HG02970 (cell line): ENCODE measurements around the gene LSM4.
"Not testable (repeated sequence)": the region's sequence is repeated elsewhere in the genome, so short reads cannot be mapped to it uniquely, and the experiment has no call there.

ENCODE experiments used
- ATAC-seq: cut with Tn5 transposase; IDR thresholded peaks from one replicate; pipeline ENCODE4 v1.9.1; 2021; ENCODE audit warnings: mild to moderate bottlenecking, moderate library complexity, moderate number of reproducible peaks; ENCODE audit not compliant: unreplicated experiment, low FRiP score

LSM4 gene

DNA sequence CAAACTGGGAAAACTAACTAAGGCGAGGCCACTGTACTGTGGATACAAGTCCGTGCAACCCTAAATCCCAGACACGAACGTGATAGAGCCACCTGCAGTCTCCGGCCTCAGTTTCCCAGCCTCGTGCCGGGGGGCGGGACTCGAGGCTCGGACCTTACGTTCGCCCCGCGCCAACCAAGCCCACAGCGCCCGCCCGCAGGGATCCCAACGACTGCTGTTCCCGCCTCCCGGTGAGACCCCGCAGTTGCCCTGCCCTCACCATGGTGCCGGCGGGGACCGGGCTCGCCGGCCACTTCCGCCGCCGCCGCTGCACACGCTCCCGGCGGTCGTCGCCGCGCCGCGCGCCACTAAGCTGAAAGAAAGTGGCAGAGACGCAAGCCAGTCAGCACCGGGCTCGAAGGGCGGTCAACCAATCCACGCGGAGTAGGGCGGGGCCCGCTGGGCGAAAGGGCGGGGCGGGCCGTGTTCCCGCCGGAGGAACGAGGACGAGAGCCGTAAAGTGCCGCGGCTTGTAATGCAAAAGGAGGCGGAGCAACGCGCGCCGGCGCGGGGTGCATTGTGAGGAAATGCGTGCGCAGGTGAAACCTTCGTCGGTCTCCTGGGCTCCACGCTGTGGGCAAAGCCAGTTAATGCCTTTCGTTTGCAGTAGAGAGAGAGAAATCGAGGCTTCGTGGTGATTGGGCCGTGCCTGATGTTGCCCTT, at the start of gene LSM4:
Gene LSM4 (minus strand): TSS at position 318 of the 702 bp plus-strand sequence. CDS start 56 bp downstream, at position 262.
- peak; percentile 95 for ATAC-seq

DNA sequence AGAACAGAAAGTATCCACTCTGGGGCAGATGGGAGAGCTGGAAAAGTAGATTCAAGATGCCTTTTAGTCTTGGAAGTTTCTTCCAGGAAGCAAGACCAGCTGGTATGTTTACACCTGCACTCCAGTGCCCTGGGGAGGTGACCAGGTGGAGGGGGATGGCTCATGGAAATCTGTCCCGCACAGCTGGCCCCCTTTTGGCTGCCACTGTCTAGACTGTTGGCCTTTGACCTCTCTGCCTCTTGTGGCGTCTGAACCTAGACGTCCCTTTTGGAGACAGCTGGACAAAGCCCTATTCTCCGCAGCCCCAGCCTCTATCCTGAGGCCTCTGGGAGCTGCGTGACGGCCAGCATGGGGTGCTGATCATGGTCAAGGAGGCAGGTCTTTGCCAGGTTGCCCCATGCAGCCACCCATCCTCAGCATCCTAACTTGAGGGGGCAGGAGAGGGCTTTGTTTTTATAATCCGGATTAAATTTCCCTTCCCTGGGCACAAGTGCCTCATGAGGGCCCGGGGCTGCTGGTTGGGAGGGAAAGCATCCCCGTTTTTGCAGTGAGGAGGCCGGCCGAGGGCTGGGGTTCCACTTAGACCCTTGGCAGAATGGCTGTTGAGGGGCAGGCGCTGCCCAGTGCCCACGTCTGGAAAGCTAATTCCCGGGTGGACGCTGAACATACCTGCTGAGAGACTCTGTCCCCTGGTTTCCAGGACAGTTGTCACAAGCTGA, 45.8 kb upstream of the LSM4 start:
- ATAC-seq: no peak

DNA sequence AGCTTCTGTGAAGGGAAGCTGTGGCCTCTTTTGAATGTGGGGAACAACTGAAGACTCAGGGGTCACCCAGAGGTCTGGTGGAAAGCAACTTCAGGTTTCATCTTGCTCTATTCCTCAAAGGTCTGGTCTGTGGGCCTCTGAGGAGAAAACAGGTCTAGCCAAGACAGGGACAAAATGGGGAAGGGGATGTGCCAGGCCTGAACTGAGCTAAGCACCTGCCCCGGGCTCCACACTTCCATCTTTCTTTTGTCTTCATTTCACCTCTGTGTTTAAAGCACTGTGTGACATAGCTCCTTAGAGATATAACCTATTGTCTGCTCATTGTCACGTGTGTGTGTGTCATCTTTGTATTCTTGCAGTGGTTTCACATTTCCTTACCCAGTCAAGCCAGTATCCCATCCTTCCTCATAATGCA, 43.2 kb upstream of the LSM4 start:
- no peak for ATAC-seq

DNA sequence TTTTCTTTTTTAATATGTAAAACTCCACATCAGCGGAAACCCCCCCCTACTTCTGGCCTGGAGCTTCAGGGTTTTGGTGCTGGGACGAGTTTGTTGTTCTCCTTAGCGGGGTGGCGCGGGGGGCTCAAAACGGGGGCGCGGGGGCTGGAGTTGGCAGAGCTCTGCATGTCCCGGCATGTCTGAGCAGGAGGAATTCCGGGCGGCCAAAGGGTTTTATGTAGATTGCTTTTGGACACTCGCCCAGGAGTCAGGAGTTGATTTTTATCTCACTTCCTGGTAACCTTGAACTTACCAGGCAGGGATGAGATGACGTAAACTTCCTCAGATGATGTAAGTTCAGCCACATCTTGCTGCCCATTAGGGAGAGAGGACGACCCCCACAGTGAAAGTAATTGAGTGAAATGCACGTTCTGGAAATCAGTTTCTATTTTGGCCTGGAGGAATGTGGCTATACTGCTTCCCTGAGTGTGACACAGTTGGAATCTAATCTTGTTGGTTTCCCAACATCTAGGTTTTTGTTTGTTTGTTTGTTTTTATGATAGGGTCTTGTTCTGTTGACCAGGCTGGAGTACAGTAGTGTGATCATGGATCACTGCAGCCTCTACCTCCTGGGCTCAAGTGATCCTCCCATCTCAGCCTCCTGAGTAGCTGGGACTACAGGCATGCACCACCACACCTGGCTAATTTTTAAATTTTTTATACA, 42.1 kb upstream of the LSM4 start:
- ATAC-seq: no peak

- not testable (repeated sequence) for ATAC-seq
Measured at GRCh38 chr19:18364277-18364825, 41.5 kb upstream of the LSM4 start.

DNA sequence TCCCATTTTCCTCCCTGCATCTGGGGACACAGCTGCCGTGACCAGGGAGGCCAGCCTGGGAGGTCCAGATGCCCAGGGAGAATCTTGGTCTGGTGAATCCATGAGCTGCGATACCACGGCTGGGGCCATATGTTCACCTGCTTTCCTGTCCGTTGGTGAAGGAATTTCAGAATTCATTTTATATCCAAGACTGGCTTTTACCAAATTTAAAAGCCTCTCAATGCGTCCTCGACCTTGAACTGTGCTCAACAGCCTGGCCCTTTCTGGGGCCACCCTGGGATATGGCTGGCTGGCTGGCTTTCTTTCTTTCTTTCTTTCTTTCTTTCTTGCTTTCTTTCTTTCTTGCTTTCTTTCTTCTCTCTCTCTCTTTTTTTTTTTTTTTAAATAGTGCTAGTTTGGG, 40.9 kb upstream of the LSM4 start:
- ATAC-seq: no peak

GRCh38 chr19:18362934-18363542, 40.2 kb upstream of the LSM4 start:
- ATAC-seq: no peak

DNA sequence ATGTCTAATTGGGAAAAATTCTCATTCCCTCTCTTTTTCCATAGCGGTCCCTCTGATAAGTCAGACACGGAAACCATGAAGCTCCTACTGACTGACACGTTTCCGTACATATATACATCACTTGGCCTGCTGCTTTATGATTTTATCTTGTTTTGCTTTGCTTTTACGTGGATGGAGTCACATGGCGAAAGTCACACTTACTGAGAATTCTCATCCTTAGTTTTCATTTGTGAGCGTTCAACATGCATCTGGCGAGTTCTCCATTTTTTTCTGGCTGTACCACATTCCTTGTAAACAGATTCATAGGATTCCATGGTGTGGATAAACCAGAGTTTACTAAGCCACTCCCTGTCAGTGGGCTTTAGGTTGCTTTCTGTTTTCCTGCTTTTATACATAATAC, 38.8 kb upstream of the LSM4 start:
- no peak for ATAC-seq

DNA sequence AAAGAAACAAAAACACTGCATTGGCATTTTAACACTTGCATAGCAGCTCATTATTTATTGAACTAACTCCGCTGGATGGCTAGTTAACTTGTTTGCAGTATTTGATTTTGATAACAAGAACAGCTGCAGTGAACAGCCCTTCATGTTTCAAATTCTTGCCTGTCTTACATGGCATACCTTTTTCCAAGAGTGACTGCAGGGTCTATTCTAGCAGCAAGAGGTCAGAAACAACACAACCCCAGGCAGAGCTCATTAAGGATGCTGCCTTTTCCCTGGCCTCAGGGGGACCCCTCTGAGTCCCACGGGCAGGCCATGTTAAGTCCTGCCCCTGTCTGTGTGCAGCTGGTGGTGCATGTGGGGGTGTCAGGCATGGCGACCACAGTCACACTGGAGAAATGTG, 34.2 kb upstream of the LSM4 start:
- no peak for ATAC-seq

DNA sequence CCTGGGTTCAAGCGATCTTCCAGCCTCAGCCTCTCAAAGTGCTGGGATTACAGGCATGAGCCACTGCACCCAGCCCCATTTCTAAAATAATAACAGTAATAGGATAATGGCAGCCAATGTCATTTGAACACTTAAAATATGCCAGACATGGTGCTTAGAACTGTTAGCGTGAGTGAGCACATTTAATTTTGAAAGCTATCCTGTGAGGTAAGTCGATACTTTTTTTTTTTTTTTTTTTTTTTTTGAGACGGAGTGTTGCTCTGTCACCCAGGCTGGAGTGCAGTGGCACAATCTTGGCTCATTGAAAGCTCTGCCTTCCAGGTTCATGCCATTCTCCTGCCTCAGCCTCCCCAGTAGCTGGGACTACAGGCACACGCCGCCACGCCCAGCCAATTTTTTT, 31.9 kb upstream of the LSM4 start:
- ATAC-seq: not testable (repeated sequence)

- no peak for ATAC-seq
Measured at GRCh38 chr19:18353378-18354005, 30.6 kb upstream of the LSM4 start.

- no peak for ATAC-seq
Measured at GRCh38 chr19:18351544-18351943, 28.7 kb upstream of the LSM4 start.

DNA sequence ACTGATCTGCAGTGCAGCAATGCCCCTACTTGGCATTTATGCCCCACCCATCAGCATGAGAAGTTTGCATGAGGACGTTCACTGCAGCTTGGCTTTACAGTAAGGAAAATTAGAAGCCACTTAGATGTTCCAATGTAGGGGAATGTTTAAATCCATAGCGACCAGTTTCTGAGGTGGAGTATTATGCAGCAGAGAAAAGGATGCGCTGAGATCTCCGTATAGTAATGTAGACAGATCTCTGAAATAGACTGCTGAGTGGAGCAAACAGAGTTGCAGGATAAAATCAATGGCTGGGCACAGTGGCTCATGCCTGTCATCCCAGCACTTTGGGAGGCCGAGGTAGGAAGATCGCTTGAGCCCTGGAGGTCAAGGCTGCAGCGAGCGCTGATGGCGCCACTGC, 27.6 kb upstream of the LSM4 start:
- ATAC-seq: no peak

DNA sequence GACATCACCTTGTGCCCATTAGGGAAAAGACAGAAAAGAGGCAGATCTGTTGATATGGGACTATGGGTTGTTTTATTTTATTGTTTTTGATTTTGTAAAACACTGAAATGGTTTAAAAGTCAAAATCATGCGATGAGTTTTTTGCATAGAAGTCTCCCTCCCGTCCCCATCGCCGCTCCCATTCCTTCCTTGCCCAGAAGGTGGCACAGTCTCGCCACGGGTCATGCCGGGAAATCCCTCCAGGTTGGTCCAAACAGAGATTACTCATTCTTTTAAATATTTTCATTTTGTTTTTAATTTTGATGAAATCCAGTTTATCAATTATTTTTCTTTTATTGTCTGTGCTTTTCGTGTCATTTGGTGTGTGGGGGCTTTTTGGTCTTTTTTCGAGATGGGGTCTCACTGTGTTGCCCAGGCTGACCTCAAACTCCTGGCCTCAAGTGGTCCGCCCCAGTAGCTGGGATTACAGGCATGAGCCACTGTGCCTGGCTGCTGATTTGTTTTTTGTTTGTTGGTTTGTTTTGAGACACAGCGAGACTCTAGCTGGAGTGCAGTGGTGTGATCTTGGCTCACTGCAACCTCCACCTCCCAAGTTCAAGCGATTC, 26.8 kb upstream of the LSM4 start:
- ATAC-seq: no peak

- not testable (repeated sequence) for ATAC-seq
Measured at GRCh38 chr19:18348818-18349339, 26.0 kb upstream of the LSM4 start.

GRCh38 chr19:18348171-18348570, 25.3 kb upstream of the LSM4 start:
- ATAC-seq: no peak

DNA sequence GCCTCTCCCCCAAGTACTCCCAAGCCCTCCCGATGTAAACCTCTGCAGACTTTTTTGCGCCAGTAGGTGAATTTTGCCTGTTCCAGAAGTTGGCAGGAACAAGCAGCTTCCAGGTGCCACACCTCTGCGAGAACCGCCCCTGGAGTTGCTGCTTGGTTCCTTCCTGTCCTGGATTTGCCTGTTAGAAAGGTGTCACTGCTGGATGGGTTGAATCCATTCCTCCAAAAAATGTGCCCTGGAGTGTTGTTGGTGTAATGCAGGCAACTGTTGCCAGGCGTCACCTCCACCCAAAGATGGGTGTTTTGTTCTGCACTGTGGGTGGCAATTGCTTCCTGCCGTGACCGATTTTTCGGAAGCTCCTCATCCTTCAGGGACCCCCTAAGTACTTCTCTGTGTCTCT, 23.2 kb upstream of the LSM4 start:
- no peak for ATAC-seq

DNA sequence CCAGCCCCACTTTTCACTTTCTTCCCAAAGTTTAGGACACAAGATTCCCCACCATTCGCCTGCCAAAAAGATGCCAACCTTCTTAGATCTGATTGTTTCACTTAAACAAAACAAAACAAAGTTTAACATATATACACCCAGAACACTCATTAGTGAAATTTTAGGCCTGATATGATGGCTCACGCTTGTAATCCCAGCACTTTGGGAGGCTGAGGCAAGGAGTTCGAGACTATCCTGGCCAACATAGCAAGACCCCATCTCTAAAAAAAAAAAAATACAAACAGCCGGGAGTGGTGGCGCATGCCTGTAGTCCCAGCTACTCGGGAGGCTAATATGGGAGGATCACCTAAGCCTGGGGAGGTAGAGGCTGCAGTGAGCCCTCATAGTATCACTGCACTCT, 22.4 kb upstream of the LSM4 start:
- no peak for ATAC-seq

DNA sequence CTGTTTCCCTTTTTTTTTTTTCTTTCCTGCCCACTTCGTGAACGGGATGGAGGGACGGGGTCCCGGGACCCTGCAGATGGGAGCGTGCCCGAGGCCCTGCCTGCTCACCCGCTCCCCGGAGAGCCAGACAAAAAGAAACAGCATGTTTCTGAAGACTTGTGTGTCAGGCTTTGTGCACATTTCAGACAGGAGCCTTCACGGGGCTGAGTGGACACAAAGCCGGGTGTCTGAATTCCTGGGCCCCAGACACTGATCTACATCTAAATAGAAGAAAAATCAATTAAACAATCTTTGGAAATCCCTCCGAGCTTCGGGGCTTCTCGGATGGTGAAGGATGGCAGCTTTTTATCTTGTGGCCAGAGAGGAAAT, 21.7 kb upstream of the LSM4 start:
- no peak for ATAC-seq
